ENCODE measurements around the gene SPC24.
"Not testable (repeated sequence)": the region's sequence is repeated elsewhere in the genome, so short reads cannot be mapped to it uniquely, and the experiment has no call there.

Gene SPC24

DNA sequence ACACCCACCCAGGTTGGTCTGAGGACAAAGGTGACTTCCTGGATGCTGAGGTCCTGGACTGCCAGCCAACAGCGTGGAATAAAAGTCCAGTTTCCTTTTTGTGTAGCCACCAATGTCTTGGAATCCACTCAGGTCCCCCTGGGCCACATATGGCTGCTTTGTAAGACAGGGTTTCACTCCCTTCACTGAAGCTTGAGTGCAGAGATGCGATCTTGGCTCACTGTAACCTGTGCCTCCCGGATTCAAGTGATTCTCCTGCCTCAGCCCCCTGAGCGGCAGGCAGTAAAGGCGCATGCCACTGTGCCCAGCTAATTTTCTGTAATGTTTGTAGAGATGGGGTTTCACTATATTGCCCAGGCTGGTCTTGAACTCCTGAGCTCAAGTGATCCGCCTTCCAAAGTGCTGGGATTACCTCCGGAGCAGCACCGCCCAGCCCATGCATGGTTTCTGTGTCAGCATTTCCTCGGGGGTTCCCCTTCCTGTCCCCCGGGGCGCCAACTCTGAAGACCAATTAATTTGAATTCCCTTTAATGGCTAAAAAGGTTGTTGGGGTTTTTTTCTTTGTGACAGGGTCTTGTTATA, 24.2 kb upstream of the SPC24 start:
- no peak for TF ChIP-seq EZH2phosphoT487 (conservative IDR thresholded peaks at IDR 0.05; ENCODE audit: low read length)
- TF ChIP-seq, protein P1, sequence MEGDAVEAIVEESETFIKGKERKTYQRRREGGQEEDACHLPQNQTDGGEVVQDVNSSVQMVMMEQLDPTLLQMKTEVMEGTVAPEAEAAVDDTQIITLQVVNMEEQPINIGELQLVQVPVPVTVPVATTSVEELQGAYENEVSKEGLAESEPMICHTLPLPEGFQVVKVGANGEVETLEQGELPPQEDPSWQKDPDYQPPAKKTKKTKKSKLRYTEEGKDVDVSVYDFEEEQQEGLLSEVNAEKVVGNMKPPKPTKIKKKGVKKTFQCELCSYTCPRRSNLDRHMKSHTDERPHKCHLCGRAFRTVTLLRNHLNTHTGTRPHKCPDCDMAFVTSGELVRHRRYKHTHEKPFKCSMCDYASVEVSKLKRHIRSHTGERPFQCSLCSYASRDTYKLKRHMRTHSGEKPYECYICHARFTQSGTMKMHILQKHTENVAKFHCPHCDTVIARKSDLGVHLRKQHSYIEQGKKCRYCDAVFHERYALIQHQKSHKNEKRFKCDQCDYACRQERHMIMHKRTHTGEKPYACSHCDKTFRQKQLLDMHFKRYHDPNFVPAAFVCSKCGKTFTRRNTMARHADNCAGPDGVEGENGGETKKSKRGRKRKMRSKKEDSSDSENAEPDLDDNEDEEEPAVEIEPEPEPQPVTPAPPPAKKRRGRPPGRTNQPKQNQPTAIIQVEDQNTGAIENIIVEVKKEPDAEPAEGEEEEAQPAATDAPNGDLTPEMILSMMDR (IDR thresholded peaks at IDR 0.05; ENCODE audit: insufficient read depth, low read length, poor library complexity, severe bottlenecking), result no peak
- peak overlapping the region; percentile 78 for H3K27ac ChIP-seq (ENCODE audit: low read depth, low read length)
- no peaks in the 10 kb centered on the region for H4K20me1 ChIP-seq (ENCODE audit: low read depth, low read length)
- no peaks in the 10 kb centered on the region for H3K36me3 ChIP-seq (ENCODE audit: low read length)
- H2AFZ ChIP-seq (ENCODE audit: low read depth, low read length, severe bottlenecking), result peak overlapping the region; percentile 73
- no peaks in the 10 kb centered on the region for H3K9me2 ChIP-seq (replicated peaks; ENCODE audit: insufficient read depth, low read length)
- no peaks in the 10 kb centered on the region for H3K9me3 ChIP-seq (ENCODE audit: insufficient read depth, low read length)
- peak overlapping the region; percentile 59 for H3K9ac ChIP-seq (ENCODE audit: low read length)
- peaks cover 11% of the 10 kb centered on the region for H3F3A ChIP-seq (ENCODE audit: insufficient read depth)
- no peaks in the 10 kb centered on the region for H3K79me2 ChIP-seq (ENCODE audit: insufficient read depth, low read length)
- no peaks in the 10 kb centered on the region for H3K27me3 ChIP-seq (ENCODE audit: low read length)
- peak overlapping the region; percentile 72 for H3K4me2 ChIP-seq (ENCODE audit: low read depth, low read length, poor library complexity, severe bottlenecking)
- peak overlapping the region; percentile 50 for H3K4me3 ChIP-seq (ENCODE audit: insufficient read depth, low read length, poor library complexity, severe bottlenecking)

DNA sequence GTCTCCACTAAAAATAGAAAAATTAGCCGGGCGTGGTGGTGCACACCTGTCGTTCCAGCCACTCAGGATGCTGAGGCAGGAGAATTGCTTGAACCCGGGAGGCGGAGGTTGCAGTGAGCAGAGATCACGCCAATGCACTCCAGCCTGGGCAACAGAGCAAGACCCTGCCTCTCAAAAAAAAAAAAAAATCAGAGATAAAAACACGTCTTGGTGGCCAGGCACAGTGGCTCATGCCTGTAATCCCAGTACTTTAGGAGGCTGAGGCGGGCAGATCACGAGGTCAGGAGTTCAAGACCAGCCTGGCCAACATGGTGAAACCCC, 23.5 kb upstream of the SPC24 start:
- H2AFZ ChIP-seq (ENCODE audit: low read depth, low read length, severe bottlenecking); H4K20me1 ChIP-seq (ENCODE audit: low read depth, low read length); H3K36me3 ChIP-seq (ENCODE audit: low read length); H3K9me2 ChIP-seq (replicated peaks; ENCODE audit: insufficient read depth, low read length); H3K27me3 ChIP-seq (ENCODE audit: low read length); H3K79me2 ChIP-seq (ENCODE audit: insufficient read depth, low read length); H3K27ac ChIP-seq (ENCODE audit: low read depth, low read length); H3K9me3 ChIP-seq (ENCODE audit: insufficient read depth, low read length); H3K4me3 ChIP-seq (ENCODE audit: insufficient read depth, low read length, poor library complexity, severe bottlenecking): not testable (repeated sequence)
- H3F3A ChIP-seq (ENCODE audit: insufficient read depth), result peaks cover 11% of the 10 kb centered on the region
- H3K9ac ChIP-seq (ENCODE audit: low read length), result peak overlapping the region; percentile 59
- H3K4me2 ChIP-seq (ENCODE audit: low read depth, low read length, poor library complexity, severe bottlenecking), result peak overlapping the region; percentile 72

DNA sequence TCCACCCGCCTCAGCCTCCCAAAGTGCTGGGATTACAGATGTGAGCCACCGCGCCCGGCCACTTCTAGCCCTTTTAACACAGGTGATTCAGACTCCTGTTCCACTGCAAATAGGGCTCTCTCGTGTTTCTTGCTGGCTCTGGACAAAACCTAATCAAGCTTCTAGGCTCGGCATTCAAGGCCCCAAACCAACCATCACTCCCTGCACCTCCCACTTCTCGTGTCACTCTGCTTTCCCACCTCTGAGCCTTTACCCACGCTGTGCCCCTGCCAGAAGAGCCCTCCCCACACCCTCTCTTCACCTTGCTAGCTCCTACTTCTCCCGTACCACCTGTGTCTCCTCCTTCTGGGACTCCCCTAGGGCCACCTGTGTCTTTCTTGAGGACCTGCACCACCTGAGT, 22.0 kb upstream of the SPC24 start:
- Histone ChIP-seq H3K27ac (ENCODE audit: low read depth, low read length) (no peak overlapping the region), H3K9me3 (ENCODE audit: insufficient read depth, low read length) (no peaks in the 10 kb centered on the region), H3K79me2 (ENCODE audit: insufficient read depth, low read length) (no peaks in the 10 kb centered on the region), H2AFZ (ENCODE audit: low read depth, low read length, severe bottlenecking) (no peak overlapping the region), H3K9ac (ENCODE audit: low read length) (no peak overlapping the region), H3F3A (ENCODE audit: insufficient read depth) (peaks cover 11% of the 10 kb centered on the region), H3K4me2 (ENCODE audit: low read depth, low read length, poor library complexity, severe bottlenecking) (no peak overlapping the region), H4K20me1 (ENCODE audit: low read depth, low read length) (no peaks in the 10 kb centered on the region), H3K9me2 (replicated peaks; ENCODE audit: insufficient read depth, low read length) (no peaks in the 10 kb centered on the region), H3K36me3 (ENCODE audit: low read length) (no peaks in the 10 kb centered on the region), H3K27me3 (ENCODE audit: low read length) (no peaks in the 10 kb centered on the region), H3K4me3 (ENCODE audit: insufficient read depth, low read length, poor library complexity, severe bottlenecking) (no peak overlapping the region)
- no peak for TF ChIP-seq EZH2phosphoT487 (conservative IDR thresholded peaks at IDR 0.05; ENCODE audit: low read length)
- TF ChIP-seq, protein P1 (IDR thresholded peaks at IDR 0.05; ENCODE audit: insufficient read depth, low read length, poor library complexity, severe bottlenecking), result no peak

DNA sequence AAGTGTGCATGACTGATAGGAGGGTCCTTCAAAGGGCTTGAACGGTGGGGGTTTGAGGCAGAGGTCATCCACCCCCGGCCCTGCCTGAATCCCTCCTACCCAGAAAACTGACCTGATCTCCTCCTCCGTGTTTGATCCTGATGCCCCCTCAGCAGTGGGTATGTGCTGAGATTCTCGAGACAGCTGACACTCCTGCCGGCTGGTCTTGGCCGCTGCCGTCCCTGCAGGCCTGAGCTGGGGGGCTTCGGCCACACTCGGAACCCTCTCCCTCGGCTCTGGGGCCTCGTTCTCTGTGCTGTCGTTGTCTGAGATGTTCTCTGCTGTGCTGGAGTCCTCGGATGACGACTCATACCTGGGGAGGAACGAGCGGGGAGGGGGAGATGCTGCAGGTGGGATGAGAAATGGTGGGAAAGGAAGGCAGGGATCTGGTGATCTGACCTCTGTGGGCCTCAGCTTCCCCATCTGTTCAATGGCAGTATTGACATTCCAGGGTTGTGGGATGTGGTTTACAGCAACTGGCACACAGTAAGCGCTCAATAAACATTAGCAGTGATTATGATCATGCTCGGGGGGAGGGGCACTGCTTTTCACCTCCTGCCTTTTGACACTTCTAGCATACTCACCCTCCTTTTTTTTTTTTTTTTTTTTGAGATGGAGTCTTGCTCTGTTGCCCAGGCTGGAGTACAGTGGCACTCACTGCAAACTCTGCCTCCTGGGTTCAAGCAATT, 21.0 kb upstream of the SPC24 start:
- H3K4me2 ChIP-seq (ENCODE audit: low read depth, low read length, poor library complexity, severe bottlenecking), result no peak overlapping the region
- no peaks in the 10 kb centered on the region for H3K79me2 ChIP-seq (ENCODE audit: insufficient read depth, low read length)
- no peak overlapping the region for H2AFZ ChIP-seq (ENCODE audit: low read depth, low read length, severe bottlenecking)
- no peaks in the 10 kb centered on the region for H4K20me1 ChIP-seq (ENCODE audit: low read depth, low read length)
- no peak overlapping the region for H3K4me3 ChIP-seq (ENCODE audit: insufficient read depth, low read length, poor library complexity, severe bottlenecking)
- TF ChIP-seq, protein P1 (IDR thresholded peaks at IDR 0.05; ENCODE audit: insufficient read depth, low read length, poor library complexity, severe bottlenecking), result no peak
- no peak for TF ChIP-seq EZH2phosphoT487 (conservative IDR thresholded peaks at IDR 0.05; ENCODE audit: low read length)
- peaks cover 11% of the 10 kb centered on the region for H3F3A ChIP-seq (ENCODE audit: insufficient read depth)
- H3K27me3 ChIP-seq (ENCODE audit: low read length), result no peaks in the 10 kb centered on the region
- no peak overlapping the region for H3K27ac ChIP-seq (ENCODE audit: low read depth, low read length)
- no peaks in the 10 kb centered on the region for H3K9me3 ChIP-seq (ENCODE audit: insufficient read depth, low read length)
- H3K36me3 ChIP-seq (ENCODE audit: low read length), result no peaks in the 10 kb centered on the region
- H3K9me2 ChIP-seq (replicated peaks; ENCODE audit: insufficient read depth, low read length), result no peaks in the 10 kb centered on the region
- no peak overlapping the region for H3K9ac ChIP-seq (ENCODE audit: low read length)
